CD4-positive, alpha-beta T cell treated with Interleukin-4 for 1 hour (primary cell): ENCODE measurements around the gene ADGRE1.

Source experiments
- DNase-seq, 2 donors: peaks; one replicate each; pipeline ENCODE4 v3.0.0-alpha.2; 2020 to 2022

Gene ADGRE1

DNA sequence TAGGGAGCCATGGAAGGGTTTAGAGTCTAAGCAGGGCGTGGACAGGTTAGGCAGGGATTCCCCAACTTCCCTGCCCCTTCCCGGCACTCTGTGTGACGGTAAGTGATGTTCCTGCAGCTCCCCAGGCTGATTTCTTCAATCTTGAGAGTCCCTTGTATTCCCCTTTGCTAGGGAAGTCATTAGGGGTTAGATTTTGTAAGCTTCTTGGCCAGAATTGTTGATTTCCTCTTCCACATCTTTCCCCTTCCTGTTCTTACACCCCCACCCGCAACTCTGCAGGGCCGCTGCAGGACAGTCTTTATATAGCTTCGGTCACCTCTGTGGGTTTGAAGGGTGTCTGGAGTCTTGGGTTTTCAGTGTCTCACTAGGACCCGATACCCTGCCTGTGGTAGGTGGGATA lies 10.6 kb upstream of the ADGRE1 start:
- DNase-seq, result peak in 1 of 2 donors; percentile 20

DNA sequence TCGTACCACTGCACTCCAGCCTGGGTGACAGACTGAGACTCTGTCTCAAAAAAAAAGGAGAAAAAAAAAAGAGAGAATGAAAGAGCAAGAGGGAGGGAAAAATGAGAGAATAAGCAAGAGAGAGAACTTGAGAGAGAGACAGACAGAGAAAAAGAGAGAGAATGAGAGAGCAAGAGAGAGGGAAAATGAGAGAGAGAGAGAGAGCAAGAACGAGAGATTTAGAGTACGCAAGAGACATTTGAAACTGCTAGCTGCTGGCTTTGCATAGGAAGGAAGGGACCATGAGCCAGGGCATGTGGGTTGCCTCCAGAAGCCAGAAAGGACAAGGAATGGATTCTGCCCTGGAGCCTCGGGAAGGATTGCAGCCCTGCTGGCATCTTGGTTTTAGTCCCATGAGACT lies 9.6 kb upstream of the ADGRE1 start:
- DNase-seq, result no peak

- DNase-seq, result no peak
Measured at GRCh38 chr19:6886277-6886897, 992 bp upstream of the ADGRE1 start.

- DNase-seq, result no peak
Measured at GRCh38 chr19:6888967-6889366, 1.6 kb downstream of the ADGRE1 start.

DNA sequence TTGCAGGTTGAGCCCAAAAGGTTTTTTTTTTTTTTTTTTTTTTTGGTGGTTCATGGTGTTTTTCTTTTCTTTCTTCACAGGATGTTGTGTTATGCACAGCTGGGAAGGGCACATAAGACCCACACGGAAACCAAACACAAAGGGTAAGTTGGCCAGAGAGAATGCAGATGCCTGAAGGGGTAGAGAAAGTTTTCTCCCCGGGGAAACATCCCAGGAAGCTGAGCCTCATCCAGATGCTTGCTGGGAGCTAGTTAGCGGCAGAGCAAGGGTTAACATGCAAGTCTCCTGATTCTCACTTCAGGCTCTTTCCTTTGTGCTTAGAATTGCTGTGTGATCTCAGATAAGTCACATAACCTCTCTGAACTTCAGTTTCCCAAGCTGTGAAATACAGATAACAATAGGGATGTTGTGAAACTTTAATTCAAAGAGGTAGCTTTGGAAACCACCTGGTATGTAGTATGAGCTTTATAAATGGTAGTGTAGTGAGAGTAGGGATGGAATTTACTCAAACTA lies 3.1 kb downstream of the ADGRE1 start:
- peak in 1 of 2 donors; percentile 35 for DNase-seq

DNA sequence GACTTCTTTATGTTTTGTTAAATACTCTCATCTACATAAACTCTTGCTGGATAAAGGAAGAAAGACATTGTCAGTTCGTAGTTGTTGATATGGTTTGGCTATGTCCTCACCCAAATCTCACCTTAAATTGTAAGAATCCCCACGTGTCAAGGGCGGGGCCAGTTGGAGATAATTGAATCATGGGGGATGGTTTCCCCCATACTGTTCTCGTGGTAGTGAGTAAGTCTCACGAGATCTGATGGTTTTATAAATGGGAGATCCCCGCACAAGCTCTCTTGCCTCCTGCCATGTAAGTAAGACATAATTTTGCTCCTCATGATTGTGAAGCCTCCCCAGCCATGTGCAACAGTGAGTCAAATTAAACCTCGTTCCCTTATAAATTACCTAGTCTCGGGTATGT lies 3.6 kb downstream of the ADGRE1 start:
- peak; percentile 34 to 48 for DNase-seq

GRCh38 chr19:6891761-6892385 lies 4.5 kb downstream of the ADGRE1 start:
- peak in 1 of 2 donors; percentile 34 for DNase-seq

DNA sequence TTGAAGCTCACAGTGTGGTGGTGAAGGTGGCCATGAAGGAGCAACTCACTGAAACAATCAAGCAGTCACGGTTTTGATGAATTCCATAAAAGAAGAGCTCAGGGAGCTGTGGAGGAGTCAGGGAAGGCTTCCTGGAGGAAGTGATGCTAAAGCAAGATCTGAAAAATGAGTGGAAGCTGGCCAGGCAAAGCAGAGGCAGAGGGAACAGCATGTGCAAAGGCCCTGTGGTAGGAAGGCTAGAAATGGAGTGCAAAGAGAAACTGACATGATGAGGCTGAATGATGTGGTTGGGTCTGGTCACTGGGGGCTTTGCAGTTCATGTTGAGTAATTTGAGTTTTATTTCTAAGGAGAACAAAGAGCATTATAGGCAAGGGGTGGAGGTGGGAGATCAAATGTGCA lies 6.9 kb downstream of the ADGRE1 start:
- DNase-seq, result no peak

DNA sequence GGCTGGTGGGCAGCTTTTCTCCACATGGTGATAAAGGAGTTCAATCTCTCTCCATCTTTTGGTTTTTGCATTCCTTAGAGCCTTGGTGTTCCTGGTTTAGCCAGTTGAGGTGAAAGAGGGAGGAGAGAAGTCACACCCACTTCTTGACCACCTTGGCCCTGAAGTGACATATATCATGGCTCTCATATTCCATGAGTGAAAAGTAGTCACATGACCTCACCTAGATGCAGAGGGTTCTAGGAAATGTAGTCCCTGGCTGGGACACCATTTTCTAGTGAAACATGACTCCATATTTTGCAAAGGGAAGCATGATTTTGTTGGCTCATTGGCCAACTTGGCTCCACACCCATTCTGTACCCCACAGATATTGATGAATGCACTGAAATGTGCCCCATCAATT lies 16.1 kb downstream of the ADGRE1 start:
- DNase-seq, result no peak

GRCh38 chr19:6906559-6907060 lies 19.2 kb downstream of the ADGRE1 start:
- DNase-seq, result no peak

GRCh38 chr19:6911523-6911922 lies 24.1 kb downstream of the ADGRE1 start:
- no peak for DNase-seq

DNA sequence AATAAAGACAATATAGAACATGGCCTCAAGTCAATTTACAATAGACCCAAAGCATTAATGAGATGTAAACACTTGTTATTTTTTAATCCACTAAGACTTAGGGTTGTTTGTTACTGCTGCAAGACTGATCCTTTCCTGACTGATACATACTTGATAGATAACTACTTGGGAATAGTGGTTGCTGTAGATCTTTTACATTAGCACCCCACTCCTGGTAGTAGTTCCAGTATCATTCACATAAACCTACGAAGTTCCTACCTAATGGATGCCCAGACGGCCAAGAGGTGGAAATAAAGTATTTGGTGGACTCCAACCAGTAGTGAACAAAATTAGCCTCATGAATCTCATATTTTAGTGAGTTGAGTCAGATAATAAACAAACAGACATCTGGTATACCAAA lies 26.9 kb downstream of the ADGRE1 start:
- DNase-seq, result no peak

- DNase-seq, result no peak
Measured at GRCh38 chr19:6916952-6917351, 29.6 kb downstream of the ADGRE1 start.

DNA sequence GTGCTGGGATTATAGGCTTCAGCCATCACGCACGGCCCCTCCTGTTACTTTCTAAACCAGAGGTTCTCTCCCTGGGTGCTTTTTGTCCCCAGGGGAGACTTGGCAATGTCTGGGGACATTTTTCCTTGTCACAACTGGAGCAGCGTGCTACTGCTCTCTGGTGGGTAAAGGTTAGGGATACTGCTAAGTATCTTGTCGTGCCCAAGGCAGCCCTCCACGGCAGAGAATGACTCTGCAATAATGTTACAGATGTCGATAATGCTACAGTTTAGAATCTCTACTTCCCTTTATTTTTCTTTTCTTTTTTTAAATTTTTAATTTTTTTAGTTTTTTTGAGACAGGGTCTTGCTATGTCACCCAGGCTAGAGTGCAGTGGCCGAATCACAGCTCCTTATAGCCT lies 38.0 kb downstream of the ADGRE1 start:
- DNase-seq, result no peak

DNA sequence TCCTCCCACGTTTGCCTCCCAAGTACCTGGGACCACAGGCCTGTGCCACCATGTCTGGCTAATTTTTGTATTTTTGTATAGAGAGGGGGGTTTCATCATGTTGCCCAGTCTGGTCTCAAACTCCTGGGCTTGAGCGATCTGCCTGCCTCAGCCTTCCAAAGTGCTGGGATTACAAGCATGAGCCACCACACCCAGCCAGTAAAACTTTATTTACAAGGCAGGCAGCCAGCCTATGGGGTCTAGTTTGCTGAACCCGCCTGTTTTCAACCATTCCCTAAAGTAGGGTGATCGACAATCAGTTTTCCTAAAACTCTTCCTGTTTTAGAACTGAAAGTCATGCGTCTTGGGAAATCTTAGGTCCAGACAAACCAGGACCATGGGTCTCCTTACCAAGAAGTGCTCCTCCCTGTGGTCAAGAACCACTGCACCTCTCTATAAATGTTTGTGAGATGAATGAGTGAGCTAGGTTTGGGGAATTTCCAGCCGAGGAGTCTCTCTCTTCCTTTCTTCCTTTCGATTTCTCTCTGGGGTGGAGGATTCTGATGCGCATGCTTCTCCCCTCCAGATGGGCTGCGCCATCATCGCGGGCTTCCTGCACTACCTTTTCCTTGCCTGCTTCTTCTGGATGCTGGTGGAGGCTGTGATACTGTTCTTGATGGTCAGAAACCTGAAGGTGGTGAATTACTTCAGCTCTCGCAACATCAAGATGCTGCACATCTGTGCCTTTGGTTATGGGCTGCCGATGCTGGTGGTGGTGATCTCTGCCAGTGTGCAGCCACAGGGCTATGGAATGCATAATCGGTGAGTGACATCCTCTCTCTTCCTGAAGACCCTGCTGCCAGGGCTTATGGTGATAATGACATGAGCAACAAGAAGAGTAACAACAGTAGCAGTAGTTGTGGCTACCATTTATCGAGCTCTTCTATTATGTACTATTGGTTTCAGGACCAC lies 38.7 kb downstream of the ADGRE1 start:
- DNase-seq, result peak; percentile 17 to 59

DNA sequence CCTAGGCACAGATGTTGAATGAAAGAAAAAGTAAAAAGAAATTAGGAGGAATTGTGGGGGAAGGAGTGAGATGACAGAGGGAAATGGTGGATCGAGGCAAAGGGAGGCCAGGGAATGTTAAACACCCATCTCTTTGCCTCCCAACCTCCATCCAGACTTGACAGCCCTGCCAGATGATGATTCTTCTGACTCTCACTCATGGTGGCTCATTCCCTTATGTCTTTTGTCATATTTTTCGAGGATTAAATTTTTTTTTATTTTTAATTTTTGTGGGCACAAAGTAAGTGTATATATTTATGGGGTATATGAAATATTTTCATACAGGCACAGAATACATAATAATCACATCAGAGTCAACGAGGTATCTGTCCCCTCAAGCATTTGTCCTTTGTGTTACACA lies 42.8 kb downstream of the ADGRE1 start:
- DNase-seq, result no peak

GRCh38 chr19:6935069-6935468 lies 47.7 kb downstream of the ADGRE1 start:
- DNase-seq, result no peak

DNA sequence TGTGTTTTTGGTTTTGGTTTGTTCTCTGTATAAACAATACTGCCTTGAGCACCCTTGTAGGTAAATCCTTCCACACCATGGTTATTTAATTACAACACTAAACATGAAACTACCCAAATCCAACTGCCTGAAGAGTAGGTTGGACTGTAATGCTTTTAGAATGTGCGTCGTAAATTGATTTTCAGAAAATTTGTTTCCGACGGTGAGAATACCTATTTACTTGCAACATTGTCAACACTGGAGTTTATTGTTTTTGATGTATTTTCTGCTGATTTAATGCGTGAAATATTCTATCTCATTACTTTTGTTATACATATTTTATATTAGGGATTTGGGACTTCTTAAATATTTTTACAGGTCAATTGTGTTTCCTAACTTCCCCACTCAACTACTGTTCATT lies 48.2 kb downstream of the ADGRE1 start:
- no peak for DNase-seq

DNA sequence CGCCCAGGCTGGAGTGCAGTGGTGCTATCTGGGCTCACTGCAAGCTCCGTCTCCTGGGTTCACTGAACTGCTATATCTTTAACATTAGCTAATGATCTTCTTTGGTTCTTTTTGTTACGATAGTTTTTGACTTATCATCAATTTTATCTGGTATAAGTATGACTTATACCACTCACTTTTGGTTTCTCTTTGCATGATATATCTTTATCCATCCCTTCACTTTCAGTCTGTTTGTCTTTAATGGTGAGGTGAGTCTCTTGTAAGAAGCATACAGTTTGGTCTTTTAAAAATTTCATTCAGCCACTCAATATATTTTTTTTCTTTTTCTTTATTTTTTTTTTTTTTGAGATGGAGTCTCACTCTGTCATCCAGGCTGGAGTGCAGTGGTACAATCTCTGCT lies 58.4 kb downstream of the ADGRE1 start:
- no peak for DNase-seq

GRCh38 chr19:6947745-6948144 lies 60.4 kb downstream of the ADGRE1 start:
- peak in 1 of 2 donors; percentile 40 for DNase-seq

- no peak for DNase-seq
Measured at GRCh38 chr19:6948884-6949283, 61.5 kb downstream of the ADGRE1 start.

- DNase-seq, result no peak
Measured at GRCh38 chr19:6952956-6953355, 65.6 kb downstream of the ADGRE1 start.

DNA sequence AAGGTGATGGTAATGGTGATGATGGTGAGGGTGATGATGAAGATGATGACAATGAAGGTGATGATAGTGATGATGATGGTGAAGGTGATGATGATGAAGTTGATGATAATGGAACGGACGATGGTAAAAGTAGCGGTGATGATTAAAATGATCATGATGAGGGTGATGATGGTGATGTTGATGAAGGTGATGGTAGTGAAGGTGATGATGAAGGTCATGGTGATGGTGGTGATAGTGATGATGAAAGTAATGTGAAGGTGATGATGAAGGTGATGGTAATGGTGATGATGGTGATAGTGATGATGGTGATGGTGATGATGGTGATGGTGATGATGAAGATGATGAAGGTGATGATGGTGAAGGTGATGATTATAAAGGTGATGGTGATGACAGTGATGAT lies 67.7 kb downstream of the ADGRE1 start:
- no peak for DNase-seq
